HCT116 (cell line): ENCODE data around the gene TBKBP1. TPM values are rescaled to one million over a fixed set of nuclear protein-coding genes. Genes with fewer than 3 reads are reported as not detected.

Experiments used
- ATAC-seq: fragments of 200-7000 bp; cut with Tn5 transposase; 2 replicates; pipeline ENCODE4 v1.9.1; 2020; ENCODE audit warnings: mild to moderate bottlenecking, moderate library complexity
- BruUV-seq: library from RNA; stranded (reverse); fragments of 400-500 nt; replicated peaks from 2 replicates; lab custom pipeline; 2021; lab: Mats Ljungman, UMichigan
- CTCF ChIA-PET: fragments of 300-600 bp; sonication (Branson Sonifier 250); formaldehyde crosslinking; loops from one replicate; lab custom pipeline; 2021; ENCODE audit warnings: antibody characterized with exemption; lab: Charles Lee
- POLR2A ChIA-PET: fragments of 300-600, 350-600 bp; sonication (Branson Sonifier 250); formaldehyde crosslinking; loops from one replicate; lab custom pipeline; 2021; ENCODE audit warnings: antibody characterized with exemption; lab: Charles Lee
- RAD21 ChIA-PET, 2 experiments: fragments of 300-600 bp; sonication (Branson Sonifier 250); formaldehyde crosslinking; loops; one replicate each; lab custom pipeline; 2023; ENCODE audit warnings: low total read pairs in 2 of 2; ENCODE audit not compliant: uncharacterized antibody in 2 of 2, unreplicated experiment in 2 of 2, low non-redundant PET in 1 of 2; lab: Charles Lee
- DNase-seq: peaks from one replicate; pipeline ENCODE4 v3.0.0-alpha.2; 2010; ENCODE audit warnings: low read depth, low spot score
- H2AFZ ChIP-seq: fragments of 200-600 bp; shearing (Covaris generic), sonication (generic); 2 replicates; pipeline ENCODE4 v1.6.1; 2017; ENCODE audit warnings: low read depth, mixed run types, mixed read lengths, antibody characterized with exemption, low read length; ENCODE audit not compliant: poor library complexity, severe bottlenecking
- H3K27ac ChIP-seq: 2 replicates; pipeline ENCODE4 v1.5.1; 2012; ENCODE audit warnings: low read depth, low read length
- H3K27me3 ChIP-seq: fragments of 200-600 bp; sonication (generic); 2 replicates; pipeline ENCODE4 v1.6.1; 2016; ENCODE audit warnings: mixed run types, low read length, mixed read lengths; ENCODE audit not compliant: insufficient read depth
- H3K36me3 ChIP-seq, 2 experiments: fragments of 200-500 bp in 1 of 2; fragments of 200-600 bp in 1 of 2; sonication (Bioruptor generic) in 1 of 2; sonication (generic) in 1 of 2; 2 replicates each; pipeline versions ENCODE4 v1.5.1 to v1.6.1; 2014 to 2016; ENCODE audit warnings: low read length in 2 of 2, inconsistent platforms in 1 of 2, mixed read lengths in 1 of 2, mixed run types in 1 of 2; ENCODE audit not compliant: insufficient read depth in 2 of 2, control insufficient read depth in 1 of 2
- H3K4me1 ChIP-seq, 2 experiments: fragments of 200-600 bp in 1 of 2; sonication (generic) in 1 of 2; 2 replicates each; pipeline versions ENCODE4 v1.5.1 to v1.6.1; 2012 to 2017; ENCODE audit warnings: low read length in 2 of 2, inconsistent platforms in 1 of 2, mild to moderate bottlenecking in 1 of 2, mixed read lengths in 1 of 2, mixed run types in 1 of 2, moderate library complexity in 1 of 2; ENCODE audit not compliant: insufficient read depth in 2 of 2, control insufficient read depth in 1 of 2
- H3K4me2 ChIP-seq: fragments of 200-600 bp; sonication (generic); 2 replicates; pipeline ENCODE4 v1.6.1; 2017; ENCODE audit warnings: mixed run types, low read length, mixed read lengths
- H3K4me3 ChIP-seq, 2 experiments: fragments of 200-600 bp in 1 of 2; sonication (generic) in 1 of 2; replicated peaks in 1 of 2; 2 replicates each; pipeline ENCODE4 v1.5.1; 2011 to 2016; ENCODE audit warnings: low read length in 2 of 2, control low read depth in 1 of 2, low read depth in 1 of 2, mild to moderate bottlenecking in 1 of 2, mixed read lengths in 1 of 2, mixed run types in 1 of 2
- H3K79me2 ChIP-seq: fragments of 200-600 bp; sonication (generic); 2 replicates; pipeline ENCODE4 v1.6.1; 2017; ENCODE audit warnings: mild to moderate bottlenecking, mixed run types, low read length, moderate library complexity, mixed read lengths; ENCODE audit not compliant: insufficient read depth
- H3K9ac ChIP-seq: fragments of 200-600 bp; sonication (generic); 2 replicates; pipeline ENCODE4 v1.6.1; 2016; ENCODE audit warnings: low read length, mixed read lengths
- H3K9me2 ChIP-seq: fragments of 200-600 bp; sonication (generic), shearing (Covaris generic); 2 replicates; pipeline ENCODE4 v1.6.1; 2017; ENCODE audit warnings: mixed run types, mild to moderate bottlenecking, moderate library complexity; ENCODE audit not compliant: insufficient read depth
- H3K9me3 ChIP-seq, 2 experiments: fragments of 200-500 bp in 1 of 2; fragments of 200-600 bp in 1 of 2; sonication (Bioruptor generic) in 1 of 2; sonication (generic) in 1 of 2; 2 replicates each; pipeline ENCODE4 v1.6.1; 2014 to 2017; ENCODE audit warnings: low read length in 2 of 2, mixed read lengths in 2 of 2, inconsistent platforms in 1 of 2, low read depth in 1 of 2, mild to moderate bottlenecking in 1 of 2, mixed run types in 1 of 2, moderate library complexity in 1 of 2; ENCODE audit not compliant: control insufficient read depth in 1 of 2, insufficient read depth in 1 of 2
- H4K20me1 ChIP-seq: fragments of 200-600 bp; sonication (generic), shearing (Covaris generic); 2 replicates; pipeline ENCODE4 v1.6.1; 2017; ENCODE audit warnings: mixed run types, mild to moderate bottlenecking, moderate library complexity; ENCODE audit not compliant: insufficient read depth
- CEBPB ChIP-seq: IDR thresholded peaks from 2 replicates; pipeline ENCODE4 v1.6.1; 2012; ENCODE audit warnings: low read depth
- EGR1 ChIP-seq: IDR thresholded peaks from 2 replicates; pipeline ENCODE4 v1.6.1; 2012; ENCODE audit warnings: low read depth
- ELF1 ChIP-seq: IDR thresholded peaks from 2 replicates; pipeline ENCODE4 v1.6.1; 2012; ENCODE audit warnings: low read depth, borderline replicate concordance
- EZH2 ChIP-seq: fragments of 200-600 bp; sonication (generic); IDR thresholded peaks from 2 replicates; pipeline ENCODE4 v1.6.1; 2017; ENCODE audit warnings: antibody characterized with exemption, mixed run types
- JUND ChIP-seq: IDR thresholded peaks from 2 replicates; pipeline ENCODE4 v1.6.1; 2012
- MAX ChIP-seq: IDR thresholded peaks from 2 replicates; pipeline ENCODE4 v1.6.1; 2012
- REST ChIP-seq: IDR thresholded peaks from 2 replicates; pipeline ENCODE4 v1.6.1; 2012; ENCODE audit warnings: low read depth
- TCF7L2 ChIP-seq: IDR thresholded peaks from 2 replicates; pipeline ENCODE4 v1.7.0; 2011; ENCODE audit warnings: borderline replicate concordance, inconsistent platforms; ENCODE audit not compliant: insufficient read depth, insufficient read length; ENCODE audit errors: extremely low read depth
- intact Hi-C: fragments of 100-400 bp; cut with micrococcal nuclease; formaldehyde crosslinking; loops from 2 replicates; pipeline ENCODE4 v1.10.0; 2022
- total RNA-seq: library from RNA; stranded (reverse); gene quantifications from one replicate; pipeline ENCODE4 v1.2.1, GENCODE V29; 2021; ENCODE audit not compliant: unreplicated experiment

Gene TBKBP1
- total RNA-seq, 1 experiment from 2014 or later = 12.4 TPM

GRCh38 chr17:47741109-47741792, 47.3 kb downstream of the TBKBP1 start:
- no peak overlapping the region for H3K4me3 ChIP-seq
- H3K4me2 ChIP-seq = no peak overlapping the region
- no peaks in the 10 kb centered on the region for H3K79me2 ChIP-seq
- intact Hi-C loops = no loop called here
- BruUV-seq = no TSS peak
- RAD21 ChIA-PET = no interaction called here
- H3K36me3 ChIP-seq = no peaks in the 10 kb centered on the region
- no peaks in the 10 kb centered on the region for H3K4me1 ChIP-seq
- POLR2A ChIA-PET = no interaction called here
- H3K27ac ChIP-seq = no peak overlapping the region
- no peak for DNase-seq
- no peak overlapping the region for H3K9ac ChIP-seq
- no peak for TF ChIP-seq EZH2
- TF ChIP-seq MAX = no peak
- no peak for TF ChIP-seq JUND
- no peak for TF ChIP-seq EGR1
- no peak for TF ChIP-seq ELF1
- TF ChIP-seq REST = no peak
- no peak for TF ChIP-seq CEBPB
- TF ChIP-seq TCF7L2 = no peak
- no peaks in the 10 kb centered on the region for H3K9me2 ChIP-seq
- no peak overlapping the region for H2AFZ ChIP-seq
- CTCF ChIA-PET = interaction anchor here (0.8 kb wide), 1 partner anchor 8 kb away, joined by 3 read pairs; the partner anchor contains the start of gene TBX21
- no peaks in the 10 kb centered on the region for H4K20me1 ChIP-seq
- H3K27me3 ChIP-seq = 0 out of 2 replicates have a peak, but pooled peaks cover 4% of the 10 kb centered on the region
- no peak for ATAC-seq
- H3K9me3 ChIP-seq = no peaks in the 10 kb centered on the region
